PFSK-1 (cell line): ENCODE data around the gene ABCC12.

Source experiments
- FOXP2 ChIP-seq: optimal IDR thresholded peaks from 2 replicates; pipeline ENCODE3; 2011; ENCODE audit warnings: borderline replicate concordance, control low read depth, inconsistent platforms; ENCODE audit not compliant: insufficient read depth; ENCODE audit errors: extremely low read length, extremely low read depth
- POLR2AphosphoS5 ChIP-seq: IDR thresholded peaks from 2 replicates; pipeline ENCODE4 v1.6.1; 2012; ENCODE audit warnings: low read depth, mild to moderate bottlenecking, control low read depth, low read length, moderate library complexity
- REST ChIP-seq, 2 experiments: IDR thresholded peaks; 2 replicates each; pipeline versions ENCODE4 v1.6.1 to v1.8.0; 2011 to 2012; ENCODE audit warnings: low read depth in 2 of 2, low read length in 2 of 2, control low read depth in 1 of 2, inconsistent platforms in 1 of 2, mild to moderate bottlenecking in 1 of 2, moderate library complexity in 1 of 2; ENCODE audit not compliant: insufficient read depth in 1 of 2
- SIN3A ChIP-seq: IDR thresholded peaks from 2 replicates; pipeline ENCODE4 v1.6.1; 2012; ENCODE audit warnings: mild to moderate bottlenecking, low read length, moderate library complexity, borderline replicate concordance; ENCODE audit not compliant: insufficient read depth
- TAF1 ChIP-seq: IDR thresholded peaks from 2 replicates; pipeline ENCODE4 v1.6.1; 2012; ENCODE audit warnings: low read length, control low read depth, borderline replicate concordance; ENCODE audit not compliant: insufficient read depth

Gene ABCC12

GRCh38 chr16:48114410-48114809 is 41.4 kb downstream of the ABCC12 start:
- TF ChIP-seq FOXP2 (no peak), POLR2AphosphoS5 (no peak), REST (IDR thresholded peaks at IDR 0.05; ENCODE audit: insufficient read depth in 1 of 2, low read depth in 2 of 2, low read length in 2 of 2) (no peak), TAF1 (no peak), SIN3A (no peak)

- TF ChIP-seq TAF1 = no peak
- no peak for TF ChIP-seq FOXP2
- TF ChIP-seq POLR2AphosphoS5 = no peak
- no peak for TF ChIP-seq REST (IDR thresholded peaks at IDR 0.05; ENCODE audit: insufficient read depth in 1 of 2, low read depth in 2 of 2, low read length in 2 of 2)
- TF ChIP-seq SIN3A = no peak
Measured at GRCh38 chr16:48113471-48113870, 42.3 kb downstream of the ABCC12 start.

- TF ChIP-seq SIN3A (no peak), FOXP2 (no peak), REST (IDR thresholded peaks at IDR 0.05; ENCODE audit: insufficient read depth in 1 of 2, low read depth in 2 of 2, low read length in 2 of 2) (no peak), TAF1 (no peak), POLR2AphosphoS5 (no peak)
Measured at GRCh38 chr16:48113001-48113400, 42.8 kb downstream of the ABCC12 start.

- TF ChIP-seq SIN3A (no peak), POLR2AphosphoS5 (no peak), TAF1 (no peak), FOXP2 (no peak), REST (IDR thresholded peaks at IDR 0.05; ENCODE audit: insufficient read depth in 1 of 2, low read depth in 2 of 2, low read length in 2 of 2) (no peak)
Measured at GRCh38 chr16:48112600-48112999, 43.2 kb downstream of the ABCC12 start.

- TF ChIP-seq SIN3A = no peak
- TF ChIP-seq POLR2AphosphoS5 = no peak
- no peak for TF ChIP-seq REST (IDR thresholded peaks at IDR 0.05; ENCODE audit: insufficient read depth in 1 of 2, low read depth in 2 of 2, low read length in 2 of 2)
- no peak for TF ChIP-seq TAF1
- no peak for TF ChIP-seq FOXP2
Measured at GRCh38 chr16:48110982-48111381, 44.8 kb downstream of the ABCC12 start.
